HG02588 (cell line): ENCODE measurements around the gene TDO2.
A peak's percentile ranks its signal among the peaks of the same experiment; 100 is the strongest.

ENCODE experiments used
- ATAC-seq: cut with Tn5 transposase; IDR thresholded peaks from one replicate; pipeline ENCODE4 v1.9.1; 2021; ENCODE audit warnings: mild to moderate bottlenecking, moderate library complexity; ENCODE audit not compliant: unreplicated experiment

Gene TDO2

GRCh38 chr4:155952501-155952901, 49.0 kb downstream of the TDO2 start:
- no peak for ATAC-seq

DNA sequence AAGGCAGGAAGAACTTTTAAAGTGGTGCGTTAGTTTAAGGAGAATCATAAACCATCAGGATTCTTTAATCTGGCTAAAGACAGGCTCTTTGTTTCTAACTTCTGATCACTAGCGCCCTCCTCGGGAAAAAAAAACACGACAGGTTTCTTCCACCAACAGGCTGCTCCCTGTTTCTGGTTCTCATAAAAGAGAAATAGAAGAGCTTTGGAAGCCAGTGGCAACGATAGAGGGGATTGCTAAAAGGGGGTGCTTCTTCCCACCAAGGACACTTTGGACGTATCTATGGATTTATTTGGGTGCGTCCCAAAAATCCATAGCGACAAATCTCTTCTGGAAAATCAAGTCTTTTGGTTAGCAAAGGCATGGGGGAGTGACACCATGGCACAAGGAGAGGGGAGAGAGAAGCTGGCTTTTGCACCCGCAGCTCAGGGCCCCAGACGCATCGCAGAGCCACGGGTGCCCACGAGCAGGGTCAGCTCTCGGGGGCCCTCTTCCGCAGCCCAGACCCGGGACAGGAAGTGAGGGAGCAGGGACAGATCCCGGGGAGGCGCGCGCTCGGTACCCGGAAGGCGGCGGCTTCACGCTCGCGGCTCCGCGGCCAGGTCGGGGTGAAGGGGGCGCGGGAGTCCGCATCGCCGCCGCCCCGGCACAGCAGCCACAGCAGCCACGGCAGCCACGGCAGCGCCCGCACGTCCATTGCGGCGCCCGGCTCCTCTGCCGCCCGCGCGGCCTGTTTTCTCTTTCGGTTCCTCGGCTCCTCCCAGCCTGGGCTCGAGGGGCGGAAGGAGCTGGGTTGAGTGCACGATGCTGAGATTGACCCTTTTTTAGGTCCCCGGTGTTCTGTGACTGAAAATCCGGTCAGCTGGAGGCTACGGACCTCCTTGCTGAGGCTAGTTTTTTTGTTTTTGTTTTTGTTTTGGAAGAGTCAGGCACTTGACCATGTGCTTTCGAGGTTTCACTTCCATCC, 49.9 kb downstream of the TDO2 start, which contains the start of gene CTSO:
Gene CTSO (minus strand): TSS at position 716 of the 967 bp plus-strand sequence. CDS start 19 bp downstream, at position 697.
- peak; percentile 95 for ATAC-seq

DNA sequence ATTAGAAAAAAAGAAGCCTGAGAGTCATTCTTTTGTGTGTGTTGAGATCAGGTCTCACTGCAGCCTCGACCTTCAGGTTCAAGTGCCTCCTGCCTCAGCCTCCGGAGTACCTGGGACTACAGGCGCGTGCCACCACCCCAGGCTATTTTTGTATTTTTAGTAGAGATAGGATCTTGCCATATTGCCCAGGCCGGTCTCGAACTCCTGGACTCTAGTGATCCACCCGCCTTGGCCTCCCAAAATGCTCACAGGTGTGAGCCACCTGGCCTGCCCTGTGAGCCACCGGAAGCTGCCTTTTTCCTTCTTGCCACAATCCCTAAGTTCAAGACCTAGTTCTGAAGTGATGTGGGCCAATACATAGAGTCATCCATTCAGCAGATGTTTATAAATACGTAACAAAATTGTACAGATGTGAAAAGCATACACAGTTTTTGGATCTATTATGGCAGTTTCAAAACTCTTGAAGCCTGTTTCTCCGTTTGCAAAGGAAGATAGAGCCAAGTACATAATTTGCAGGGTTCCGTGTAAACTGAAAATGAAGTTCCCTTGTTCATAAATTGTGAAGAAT, 50.7 kb downstream of the TDO2 start:
- no peak for ATAC-seq

- ATAC-seq = no peak
Observed at GRCh38 chr4:155954939-155955338, 51.4 kb downstream of the TDO2 start.

- no peak for ATAC-seq
Observed at GRCh38 chr4:155956461-155956860, 53.0 kb downstream of the TDO2 start.

DNA sequence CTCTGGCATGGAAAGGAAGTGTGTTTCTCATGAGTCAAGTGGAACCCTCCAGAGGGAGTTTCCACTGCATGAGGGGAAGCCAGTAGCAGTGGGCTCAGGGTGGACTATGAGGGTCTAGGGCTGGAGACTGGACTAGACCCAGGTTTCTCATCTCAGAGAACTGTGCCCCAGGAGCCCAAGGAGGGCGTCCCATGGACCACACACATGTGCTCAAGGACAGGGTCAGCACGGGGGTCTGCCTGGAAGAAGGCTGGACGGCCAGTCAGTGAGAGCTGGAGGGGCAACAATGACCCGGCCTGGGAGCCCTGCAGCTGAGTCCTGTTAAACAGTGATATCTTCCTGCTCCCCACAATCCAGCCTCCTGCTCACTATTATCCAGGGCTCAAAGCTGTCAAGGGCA, 55.9 kb downstream of the TDO2 start:
- no peak for ATAC-seq

DNA sequence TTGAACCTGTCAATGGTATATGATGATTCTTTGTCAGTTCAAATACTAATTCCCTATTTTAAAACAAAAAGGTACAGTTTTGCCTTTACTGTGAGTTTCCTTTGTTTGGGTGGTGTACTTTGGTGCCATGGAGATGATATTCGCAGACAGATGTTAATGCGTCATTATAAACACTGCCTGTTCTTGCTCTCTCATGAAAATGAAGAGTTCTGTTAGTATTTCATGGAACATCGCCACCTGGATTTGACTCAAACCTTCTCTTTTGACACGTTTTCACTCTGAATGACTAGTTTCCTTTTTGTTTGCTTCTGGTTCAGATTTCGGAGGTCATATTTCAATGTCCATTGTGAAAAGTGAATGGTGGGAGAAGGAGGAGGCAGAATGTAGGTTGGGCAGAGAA, 57.0 kb downstream of the TDO2 start:
- no peak for ATAC-seq

DNA sequence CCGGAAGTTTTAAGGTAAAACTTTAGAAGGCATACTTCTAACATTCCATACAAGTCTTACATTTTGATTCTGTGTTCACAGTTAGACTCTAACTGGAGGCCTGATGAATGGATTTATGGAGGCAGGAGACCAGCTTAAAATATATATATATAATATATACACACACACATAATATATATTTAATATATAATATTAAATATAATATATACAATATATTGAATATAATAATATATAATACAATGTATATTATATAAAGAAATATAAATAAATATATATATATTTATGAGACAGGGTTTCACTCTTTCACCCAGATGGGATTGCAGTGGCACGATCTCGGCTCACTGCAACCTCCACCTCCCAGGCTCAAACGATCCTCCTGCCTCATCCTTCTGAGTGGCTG, 58.1 kb downstream of the TDO2 start:
- ATAC-seq = no peak

DNA sequence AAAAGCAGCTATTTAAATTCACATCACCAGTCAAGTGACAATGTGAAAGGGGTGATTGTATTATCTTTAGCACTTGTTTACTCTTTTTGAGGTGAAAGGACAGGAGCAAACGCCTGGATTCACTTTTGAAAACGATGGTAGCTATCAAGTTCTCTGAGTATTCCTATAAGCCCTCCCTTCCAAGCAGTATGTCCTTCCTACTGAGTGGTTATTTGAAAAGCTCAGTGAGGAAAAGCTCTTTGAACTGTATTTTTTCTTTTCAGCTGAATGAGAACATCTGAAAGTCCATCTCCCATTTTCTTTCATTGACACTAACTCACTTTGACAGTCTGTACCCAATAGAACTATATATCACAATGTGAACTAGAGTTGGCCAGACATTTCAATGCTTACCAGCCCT, 59.3 kb downstream of the TDO2 start:
- no peak for ATAC-seq

GRCh38 chr4:155964016-155964891, 60.8 kb downstream of the TDO2 start:
- no peak for ATAC-seq

DNA sequence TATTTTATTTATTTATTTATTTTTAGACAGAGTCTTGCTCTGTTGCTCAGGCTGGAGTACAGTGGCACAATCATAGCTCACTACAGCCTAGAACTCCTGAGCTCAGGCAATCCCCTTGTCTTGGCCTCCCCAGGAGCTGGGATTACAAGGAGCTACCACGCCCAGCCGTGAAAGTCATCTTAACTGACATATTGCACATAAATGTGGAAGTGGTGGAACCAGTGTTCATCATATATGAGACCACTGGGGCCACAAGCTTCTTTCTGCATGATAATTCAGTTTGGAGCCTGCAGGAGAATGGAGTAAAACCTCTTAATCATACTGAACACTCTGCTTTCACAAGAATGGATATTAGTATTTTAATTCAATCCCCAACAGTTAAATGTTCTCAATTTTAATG, 62.7 kb downstream of the TDO2 start:
- ATAC-seq = no peak

DNA sequence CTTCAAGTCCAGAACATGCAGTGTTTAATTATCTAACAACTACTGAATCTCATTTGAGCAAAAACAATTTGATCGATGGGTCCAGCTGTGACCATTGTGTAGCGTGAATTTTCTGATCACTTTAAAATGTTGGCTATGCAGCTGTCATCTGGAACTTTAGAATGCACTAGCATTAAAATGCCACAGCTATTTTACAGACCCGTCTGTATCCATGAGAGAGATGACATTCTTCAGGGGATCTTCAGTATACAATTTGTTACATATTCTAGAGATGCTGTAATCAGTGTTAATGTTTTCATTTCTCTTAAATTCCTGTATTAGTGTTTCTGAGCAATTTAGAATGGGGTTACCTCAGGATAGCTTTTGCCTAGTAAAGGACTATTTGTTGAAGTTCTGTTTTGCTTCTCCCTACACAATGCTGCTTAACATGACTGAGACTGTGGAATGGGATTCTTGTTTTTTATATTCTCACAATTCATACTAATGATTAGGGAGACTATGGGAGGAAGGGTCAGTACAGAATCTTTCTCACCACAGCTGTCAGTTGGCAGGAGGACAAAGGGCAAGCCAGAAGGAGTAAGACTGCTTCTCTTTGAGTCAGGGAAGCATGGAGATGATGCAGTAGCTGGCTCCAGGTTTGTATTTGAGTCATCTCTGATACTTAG, 63.4 kb downstream of the TDO2 start:
- ATAC-seq = no peak
